Right lobe of liver (tissue), 6 donors: ENCODE measurements around the gene MCRS1. TPM values are rescaled to one million over a fixed set of nuclear protein-coding genes. Genes with fewer than 3 reads are reported as not detected.

Source experiments
- ATAC-seq, 4 donors: fragments of 200-7000 bp; cut with Tn5 transposase; one replicate each; pipeline ENCODE4 v1.9.1; 2020; ENCODE audit warnings: mild to moderate bottlenecking in 4 of 4, moderate library complexity in 4 of 4
- DNase-seq, 3 donors: peaks; one replicate each; pipeline ENCODE4 v3.0.0-alpha.2; 2020
- H3K27ac ChIP-seq, 3 donors: fragments of 200-600 bp; one replicate each; pipeline ENCODE4 v1.8.0; 2022
- H3K27me3 ChIP-seq, 2 donors: fragments of 200-600 bp; one replicate each; pipeline ENCODE4 v1.8.0; 2022
- H3K36me3 ChIP-seq, 4 donors: fragments of 200-600 bp; sonication (generic) in 1 of 4; one replicate each; pipeline versions ENCODE4 v1.5.1 to v1.8.0; 2017 to 2022; ENCODE audit warnings: control low read depth in 1 of 4
- H3K4me1 ChIP-seq, 4 donors: fragments of 200-600 bp; sonication (generic) in 1 of 4; one replicate each; pipeline versions ENCODE4 v1.5.1 to v1.8.0; 2017 to 2022; ENCODE audit warnings: control low read depth in 1 of 4
- H3K4me3 ChIP-seq, 3 donors: fragments of 200-600 bp; one replicate each; pipeline ENCODE4 v1.8.0; 2022
- H3K9me3 ChIP-seq, 4 donors: fragments of 200-600 bp; sonication (generic) in 1 of 4; one replicate each; pipeline versions ENCODE4 v1.5.1 to v1.8.0; 2017 to 2022; ENCODE audit warnings: control low read depth in 1 of 4
- CTCF ChIP-seq, 4 donors: fragments of 200-600 bp in 3 of 4; fragments of 450-650 bp in 1 of 4; IDR thresholded peaks; one replicate each; pipeline versions ENCODE4 v1.5.1 to v1.8.0; 2016 to 2022; ENCODE audit warnings: antibody characterized with exemption in 4 of 4, mild to moderate bottlenecking in 2 of 4
- POLR2A ChIP-seq: fragments of 450-650 bp; IDR thresholded peaks from one replicate; pipeline ENCODE4 v1.6.1; 2017; ENCODE audit warnings: antibody characterized with exemption, mild to moderate bottlenecking
- WGBS: methylation state at CpG from one replicate; pipeline ENCODE4 v1.1.6; 2018; ENCODE audit warnings: low coverage, low lambda C conversion rate; ENCODE audit not compliant: insufficient coverage; ENCODE audit errors: missing lambda C conversion rate; 5-methylcytosine and 5-hydroxymethylcytosine counted together
- intact Hi-C, 2 donors: fragments of 100-400 bp; cut with DNase I; formaldehyde crosslinking; loops; one replicate each; pipeline versions ENCODE4 v1.11.2 to v1.14.1; 2022
- total RNA-seq, 6 experiments: library from RNA; depleted of rRNA in 2 of 6; stranded (reverse); fragments of >200 nt in 2 of 6; fragmentation: NEBNext Ultra II Directional in 3 of 6; extraction: Animal tissue kit (Norgen Biotek cat#: 25700) in 3 of 6; gene quantifications; one replicate each; pipeline versions ENCODE4 v1.1.0 to v1.2.4, GENCODE V29; 2016 to 2023
- donor health status: DM: no; HTN: yes; CAD: no.
- donor health status: DM: no; HTN: no; CAD: no.
- donor health status: DM: no; HTN: no; CAD: no.
- donor health status: DM: no; HTN: yes; CAD: no.
- donor health status: DM: no; HTN: yes; CAD: no.

The MCRS1 gene
- total RNA-seq, 6 experiments from 2014 or later: 16.0 to 23.0 (median 20.4) TPM

DNA sequence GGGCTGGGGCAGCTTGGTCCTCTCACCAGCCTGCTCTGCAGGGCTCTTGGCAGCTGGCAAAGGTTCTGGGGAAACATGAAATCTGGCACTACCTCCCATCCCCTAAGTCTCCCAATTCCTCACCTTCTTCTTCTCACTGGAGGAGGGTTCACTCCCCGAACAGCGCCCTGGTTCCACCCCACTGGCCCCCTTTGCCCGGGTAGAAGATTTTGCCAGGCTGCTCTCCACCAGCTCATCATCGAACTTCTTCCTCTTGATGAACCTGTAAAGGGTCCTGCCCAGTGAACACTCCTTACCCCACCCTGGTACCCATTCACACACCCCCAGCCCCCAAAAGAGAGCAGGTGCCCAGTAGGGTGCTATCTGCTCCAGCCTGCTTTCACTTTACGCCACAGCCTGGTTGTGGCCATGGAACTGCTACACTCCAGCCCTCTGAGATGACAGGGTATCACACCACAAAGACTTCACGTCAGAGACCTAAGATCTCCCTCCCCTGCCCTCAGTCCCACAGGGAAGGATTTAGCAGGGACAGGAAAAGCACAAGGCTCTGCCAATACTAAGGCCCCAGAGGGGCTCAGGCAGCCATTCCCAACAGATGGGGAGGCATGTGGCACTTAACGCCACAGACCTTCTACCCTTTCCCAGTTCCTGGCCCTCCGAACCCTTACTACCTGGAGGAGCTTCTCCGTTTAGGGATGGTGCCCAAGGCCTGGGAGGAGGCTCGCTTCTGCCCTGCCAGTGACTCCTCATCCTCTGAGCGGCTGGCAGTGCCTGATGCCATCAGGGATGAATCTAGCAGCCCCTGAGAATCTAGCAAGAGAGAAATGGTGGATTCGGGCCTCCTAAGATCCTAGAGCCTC lies 2.3 kb downstream of the MCRS1 start:
- no peak for ATAC-seq
- WGBS: 92% methylated on average over 6 of the region's 12 CpGs
- Histone ChIP-seq H3K4me1 (peaks cover 0 to 18% (median 0%) of the 10 kb centered on the region in 4 donors), H3K4me3 (no peak overlapping the region), H3K36me3 (peaks cover 0 to 43% (median 22%) of the 10 kb centered on the region in 4 donors), H3K27ac (no peak overlapping the region), H3K27me3 (no peaks in the 10 kb centered on the region), H3K9me3 (no peaks in the 10 kb centered on the region)
- TF ChIP-seq POLR2A: no peak
- TF ChIP-seq CTCF (IDR thresholded peaks at IDR 0.05): no peak
- no peak for DNase-seq
- intact Hi-C loops: no loop called here

GRCh38 chr12:49564686-49565405 lies 3.1 kb downstream of the MCRS1 start:
- DNase-seq: no peak
- ATAC-seq: no peak
- Histone ChIP-seq H3K9me3 (no peaks in the 10 kb centered on the region), H3K4me3 (no peak overlapping the region), H3K4me1 (peaks cover 0 to 18% (median 0%) of the 10 kb centered on the region in 4 donors), H3K27ac (no peak overlapping the region), H3K36me3 (peaks cover 0 to 50% (median 26%) of the 10 kb centered on the region in 4 donors), H3K27me3 (no peaks in the 10 kb centered on the region)
- intact Hi-C loops: no loop called here
- no peak for TF ChIP-seq CTCF (IDR thresholded peaks at IDR 0.05)
- TF ChIP-seq POLR2A: no peak
- 55% methylated on average over 3 of the region's 8 CpGs for WGBS

DNA sequence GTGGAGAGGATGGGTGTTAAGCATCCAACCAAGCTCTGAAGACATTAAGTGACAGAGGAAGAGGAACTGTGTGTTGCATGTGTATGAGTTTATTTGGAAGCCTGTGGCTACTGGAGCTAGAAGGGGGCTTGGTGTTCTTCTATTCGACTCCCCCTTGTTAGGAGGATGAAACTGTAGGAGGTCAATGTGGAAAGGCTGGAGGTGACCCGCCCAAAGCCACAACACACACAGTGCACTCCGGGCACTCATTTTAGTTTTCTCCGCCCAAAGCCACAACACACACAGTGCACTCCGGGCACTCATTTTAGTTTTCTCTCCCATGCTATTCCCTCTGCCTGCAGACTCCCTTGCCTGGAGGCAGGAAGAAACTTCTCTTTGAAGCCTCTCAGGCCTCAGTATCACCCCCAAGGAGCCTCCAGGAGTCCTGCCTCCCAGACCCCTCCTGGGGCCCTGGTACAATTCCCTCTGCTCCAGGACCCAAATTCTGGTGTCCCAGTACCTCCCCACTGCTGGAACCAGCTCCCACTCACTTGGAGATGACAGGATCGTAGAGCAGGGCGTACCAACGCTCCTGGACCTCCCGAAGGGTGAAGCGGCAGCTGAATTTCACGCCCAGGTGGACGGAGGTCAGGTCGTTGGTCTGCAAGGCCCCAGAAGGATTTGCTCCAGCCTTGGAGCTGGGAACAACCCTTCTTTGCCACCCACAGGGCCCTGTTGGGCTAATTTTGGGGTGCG lies 3.8 kb downstream of the MCRS1 start:
- DNase-seq: no peak
- no peak overlapping the region for H3K27ac ChIP-seq
- H3K36me3 ChIP-seq: peaks cover 0 to 58% (median 29%) of the 10 kb centered on the region in 4 donors
- no peak for ATAC-seq
- H3K9me3 ChIP-seq: no peaks in the 10 kb centered on the region
- no peak for TF ChIP-seq POLR2A
- no peak for TF ChIP-seq CTCF (IDR thresholded peaks at IDR 0.05)
- WGBS: 80% methylated on average over 4 of the region's 14 CpGs
- peaks cover 0 to 17% (median 0%) of the 10 kb centered on the region in 4 donors for H3K4me1 ChIP-seq
- intact Hi-C loops: no loop called here
- no peak overlapping the region for H3K4me3 ChIP-seq
- H3K27me3 ChIP-seq: no peaks in the 10 kb centered on the region

- Histone ChIP-seq H3K9me3 (no peaks in the 10 kb centered on the region), H3K27ac (no peak overlapping the region), H3K4me3 (no peak overlapping the region), H3K36me3 (peaks cover 0 to 68% (median 34%) of the 10 kb centered on the region in 4 donors), H3K27me3 (no peaks in the 10 kb centered on the region), H3K4me1 (peaks cover 0 to 11% (median 0%) of the 10 kb centered on the region in 4 donors)
- ATAC-seq (no peak), DNase-seq (no peak)
- 100% methylated on average over 3 of the region's 6 CpGs for WGBS
- TF ChIP-seq POLR2A (no peak), CTCF (IDR thresholded peaks at IDR 0.05) (no peak)
- intact Hi-C loops: no loop called here
Measured at GRCh38 chr12:49562831-49563230, 5.1 kb downstream of the MCRS1 start.
